SU-DHL-6 (cell line): Measurements from ENCODE around the gene DLG2.

ENCODE experiments used
- H2AFZ ChIP-seq: fragments of 200-600 bp; sonication (generic); 2 replicates; pipeline ENCODE4 v1.6.1; 2014; ENCODE audit warnings: low read depth, mild to moderate bottlenecking, moderate library complexity, mixed read lengths, antibody characterized with exemption, low read length; ENCODE audit not compliant: severe bottlenecking
- H3F3A ChIP-seq: fragments of 200-600 bp; shearing (Covaris generic); 2 replicates; pipeline ENCODE4 v1.6.0; 2016; ENCODE audit warnings: antibody characterized with exemption, mild to moderate bottlenecking; ENCODE audit not compliant: insufficient read depth
- H3K27ac ChIP-seq: fragments of 200-600 bp; sonication (generic); 2 replicates; pipeline ENCODE4 v1.5.1; 2016; ENCODE audit warnings: low read depth, mild to moderate bottlenecking, low read length, moderate library complexity, mixed read lengths
- H3K27me3 ChIP-seq: fragments of 200-600 bp; sonication (generic), shearing (Covaris generic); 2 replicates; pipeline ENCODE4 v1.6.0; 2014; ENCODE audit warnings: mild to moderate bottlenecking, low read length
- H3K36me3 ChIP-seq: fragments of 200-600 bp; sonication (generic); 2 replicates; pipeline ENCODE4 v1.6.1; 2014; ENCODE audit warnings: mild to moderate bottlenecking, low read length, mixed read lengths
- H3K4me2 ChIP-seq: fragments of 300-600, 200-600 bp; shearing (Covaris generic), sonication (generic); 2 replicates; pipeline ENCODE4 v1.6.0; 2014; ENCODE audit warnings: low read length, low read depth, mild to moderate bottlenecking; ENCODE audit not compliant: poor library complexity, severe bottlenecking
- H3K4me3 ChIP-seq: fragments of 200-600 bp; sonication (generic); 2 replicates; pipeline ENCODE4 v1.5.1; 2014; ENCODE audit warnings: antibody characterized with exemption, low read length, mild to moderate bottlenecking, mixed read lengths; ENCODE audit not compliant: insufficient read depth, poor library complexity, severe bottlenecking
- H3K79me2 ChIP-seq: fragments of 200-600 bp; sonication (generic); 2 replicates; pipeline ENCODE4 v1.6.1; 2014; ENCODE audit warnings: mild to moderate bottlenecking, low read length, moderate library complexity; ENCODE audit not compliant: insufficient read depth
- H3K9ac ChIP-seq: fragments of 200-600 bp; sonication (generic); 2 replicates; pipeline ENCODE4 v1.7.0; 2014; ENCODE audit warnings: mild to moderate bottlenecking, low read length
- H3K9me2 ChIP-seq: fragments of 200-600 bp; sonication (generic); replicated peaks from 2 replicates; pipeline ENCODE4 v1.6.1; 2014; ENCODE audit warnings: low read length; ENCODE audit not compliant: insufficient read depth
- H3K9me3 ChIP-seq: fragments of 200-600 bp; sonication (generic); 2 replicates; pipeline ENCODE4 v1.6.1; 2014; ENCODE audit warnings: low read length, mixed read lengths; ENCODE audit not compliant: insufficient read depth
- H4K20me1 ChIP-seq: fragments of 200-600 bp; sonication (generic); 2 replicates; pipeline ENCODE4 v1.6.1; 2014; ENCODE audit warnings: low read depth, mild to moderate bottlenecking, antibody characterized with exemption, low read length, moderate library complexity, mixed read lengths
- CTCF ChIP-seq: fragments of 200-600 bp; sonication (generic); IDR thresholded peaks from one replicate; pipeline ENCODE4 v1.5.1; 2017; ENCODE audit warnings: antibody characterized with exemption, mild to moderate bottlenecking, low read length, moderate library complexity; ENCODE audit not compliant: insufficient read depth, poor library complexity, severe bottlenecking
- EZH2phosphoT487 ChIP-seq: fragments of 200-600 bp; sonication (generic), shearing (Covaris generic); conservative IDR thresholded peaks from 2 replicates; pipeline ENCODE4 v1.6.1; 2018; ENCODE audit warnings: mild to moderate bottlenecking, antibody characterized with exemption, low read length, moderate library complexity, mixed read lengths

The DLG2 gene

GRCh38 chr11:84224042-84224441 lies 1403.1 kb downstream of the DLG2 start:
- Histone ChIP-seq H4K20me1 (no peaks in the 10 kb centered on the region), H3F3A (no peaks in the 10 kb centered on the region), H3K79me2 (no peaks in the 10 kb centered on the region), H3K36me3 (no peaks in the 10 kb centered on the region), H3K27me3 (no peaks in the 10 kb centered on the region), H3K9ac (no peak overlapping the region), H3K9me2 (no peaks in the 10 kb centered on the region), H3K9me3 (no peaks in the 10 kb centered on the region), H3K27ac (no peak overlapping the region), H3K4me3 (no peak overlapping the region), H3K4me2 (no peak overlapping the region), H2AFZ (no peak overlapping the region)
- TF ChIP-seq CTCF (no peak), EZH2phosphoT487 (no peak)

- Histone ChIP-seq H3K4me2 (no peak overlapping the region), H3K27me3 (no peaks in the 10 kb centered on the region), H2AFZ (no peak overlapping the region), H3K9me2 (no peaks in the 10 kb centered on the region), H3K9me3 (no peaks in the 10 kb centered on the region), H3K4me3 (no peak overlapping the region), H3K9ac (no peak overlapping the region), H3K79me2 (no peaks in the 10 kb centered on the region), H4K20me1 (no peaks in the 10 kb centered on the region), H3F3A (no peaks in the 10 kb centered on the region), H3K36me3 (no peaks in the 10 kb centered on the region), H3K27ac (no peak overlapping the region)
- TF ChIP-seq CTCF (no peak), EZH2phosphoT487 (no peak)
Measured at GRCh38 chr11:84218318-84218717, 1408.8 kb downstream of the DLG2 start.

GRCh38 chr11:84215672-84216071 lies 1411.5 kb downstream of the DLG2 start:
- Histone ChIP-seq H3K27ac (no peak overlapping the region), H3K9ac (no peak overlapping the region), H3K9me3 (no peaks in the 10 kb centered on the region), H3F3A (no peaks in the 10 kb centered on the region), H3K9me2 (no peaks in the 10 kb centered on the region), H2AFZ (no peak overlapping the region), H4K20me1 (no peaks in the 10 kb centered on the region), H3K36me3 (no peaks in the 10 kb centered on the region), H3K79me2 (no peaks in the 10 kb centered on the region), H3K4me2 (no peak overlapping the region), H3K27me3 (no peaks in the 10 kb centered on the region), H3K4me3 (no peak overlapping the region)
- no peak for TF ChIP-seq EZH2phosphoT487
- TF ChIP-seq CTCF: no peak
